ENCODE data around the gene FOXD4L1.
"Not testable (repeated sequence)": the region's sequence is repeated elsewhere in the genome, so short reads cannot be mapped to it uniquely, and the experiment has no call there.

Gene FOXD4L1

GRCh38 chr2:113524986-113525385 is 26.5 kb downstream of the FOXD4L1 start:
- not testable (repeated sequence) for DNase-seq (ENCODE audit: low read depth in 2 of 2, low spot score in 1 of 2)

- not testable (repeated sequence) for DNase-seq (ENCODE audit: low read depth in 2 of 2, low spot score in 1 of 2)
Measured at GRCh38 chr2:113527350-113528045, 29.0 kb downstream of the FOXD4L1 start.

- not testable (repeated sequence) for DNase-seq (ENCODE audit: low read depth in 2 of 2, low spot score in 1 of 2)
Measured at GRCh38 chr2:113528126-113528525, 29.7 kb downstream of the FOXD4L1 start.

GRCh38 chr2:113528904-113529303 is 30.4 kb downstream of the FOXD4L1 start:
- not testable (repeated sequence) for DNase-seq (ENCODE audit: low read depth in 2 of 2, low spot score in 1 of 2)

GRCh38 chr2:113532991-113533390 is 34.5 kb downstream of the FOXD4L1 start:
- not testable (repeated sequence) for DNase-seq (ENCODE audit: low read depth in 2 of 2, low spot score in 1 of 2)

GRCh38 chr2:113536573-113536972 is 38.1 kb downstream of the FOXD4L1 start:
- DNase-seq (ENCODE audit: low read depth in 2 of 2, low spot score in 1 of 2), result not testable (repeated sequence)

GRCh38 chr2:113540834-113541203 is 42.4 kb downstream of the FOXD4L1 start:
- DNase-seq (ENCODE audit: low read depth in 2 of 2, low spot score in 1 of 2), result not testable (repeated sequence)

- not testable (repeated sequence) for DNase-seq (ENCODE audit: low read depth in 2 of 2, low spot score in 1 of 2)
Measured at GRCh38 chr2:113541204-113541975, 42.9 kb downstream of the FOXD4L1 start.

GRCh38 chr2:113541976-113542485 is 43.6 kb downstream of the FOXD4L1 start:
- DNase-seq (ENCODE audit: low read depth in 2 of 2, low spot score in 1 of 2), result not testable (repeated sequence)

GRCh38 chr2:113542529-113542928 is 44.1 kb downstream of the FOXD4L1 start:
- not testable (repeated sequence) for DNase-seq (ENCODE audit: low read depth in 2 of 2, low spot score in 1 of 2)
